Mammary epithelial cell (primary cell): ENCODE data around the gene MEOX1.

ENCODE experiments used
- CTCF ChIP-seq, 2 donors: IDR thresholded peaks in 1 of 2; conservative IDR thresholded peaks in 1 of 2; 2 replicates each; pipeline ENCODE4 v1.5.1; 2011 to 2012; ENCODE audit warnings: inconsistent platforms in 2 of 2, low read length in 2 of 2, mild to moderate bottlenecking in 2 of 2, control low read depth in 1 of 2, low read depth in 1 of 2; ENCODE audit not compliant: insufficient read depth in 1 of 2; ENCODE audit errors: extremely low read depth in 1 of 2
- EZH2 ChIP-seq: IDR thresholded peaks from 2 replicates; pipeline ENCODE4 v1.6.1; 2012; ENCODE audit warnings: low read length, inconsistent platforms, borderline replicate concordance

- TF ChIP-seq CTCF (conservative IDR thresholded peaks at IDR 0.05 in 1 of 2, IDR thresholded peaks at IDR 0.05 in 1 of 2; ENCODE audit: extremely low read depth in 1 of 2, insufficient read depth in 1 of 2, low read depth in 1 of 2, low read length in 2 of 2): no peak
- no peak for TF ChIP-seq EZH2
Measured at GRCh38 chr17:43701318-43701743, 39.6 kb upstream of the MEOX1 start.
